ENCODE results near the gene CUTC.

CUTC gene

DNA sequence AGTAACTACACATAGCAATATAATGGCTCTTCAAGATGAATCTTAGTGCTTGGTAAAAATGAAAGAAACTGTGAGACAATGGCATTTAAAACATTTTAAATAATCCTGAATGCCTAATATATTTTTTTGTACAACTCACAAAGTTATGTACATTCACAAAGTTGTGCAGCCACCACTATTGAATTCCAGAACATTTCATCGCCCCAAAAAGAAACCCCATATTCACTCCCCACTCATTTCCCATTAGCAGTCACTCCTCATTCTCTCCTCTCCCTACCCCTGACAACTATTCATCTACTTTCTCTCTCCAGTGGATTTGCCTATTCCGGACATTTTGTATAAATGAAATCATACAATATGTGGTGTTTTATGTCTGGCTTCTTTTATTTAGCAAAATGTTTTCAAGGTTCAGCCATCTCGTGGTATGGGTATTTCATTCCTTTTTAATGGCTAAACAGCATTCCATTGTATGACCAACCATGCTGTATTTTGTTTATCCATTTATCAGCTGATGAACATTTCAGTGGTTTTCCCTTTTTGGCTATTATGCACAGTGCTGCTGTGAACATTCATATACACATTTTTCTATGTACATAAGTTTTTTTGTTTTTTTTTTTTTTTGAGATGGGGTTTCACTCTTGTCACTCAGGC is 38.0 kb upstream of the CUTC start:
- H2BK5ac ChIP-seq (ENCODE audit: low read length) = no peak overlapping the region
- H3K79me1 ChIP-seq (ENCODE audit: low read depth, low read length) = no peaks in the 10 kb centered on the region
- no CpG with 5 or more reads among the region's 3 CpGs for WGBS, 2 donors (ENCODE audit: extremely low coverage in 2 of 2, insufficient read length in 2 of 2, insufficient replicate concordance in 1 of 2)
- H2AK5ac ChIP-seq (ENCODE audit: low read depth, low read length) = no peak overlapping the region
- no peak overlapping the region for H2BK15ac ChIP-seq (ENCODE audit: low read length)
- no peak overlapping the region for H4K91ac ChIP-seq (ENCODE audit: low read depth, low read length, poor library complexity)
- no peak overlapping the region for H4K8ac ChIP-seq (ENCODE audit: low read depth, low read length)
- H3K36me3 ChIP-seq (replicated peaks in 1 of 2; ENCODE audit: control insufficient read depth in 2 of 2, insufficient read depth in 2 of 2, low read length in 2 of 2) = peaks cover 9 to 70% of the 10 kb centered on the region in 2 donors
- no peak overlapping the region for H2AFZ ChIP-seq (ENCODE audit: low read length)
- no peak overlapping the region for H3K4me2 ChIP-seq (ENCODE audit: insufficient read depth, low read length, poor library complexity, severe bottlenecking)
- no peaks in the 10 kb centered on the region for H3K4me1 ChIP-seq (ENCODE audit: control insufficient read depth in 2 of 2, insufficient read depth in 1 of 2, low read depth in 1 of 2, low read length in 2 of 2)
- no peak overlapping the region for H3K14ac ChIP-seq (ENCODE audit: low read length)
- H3K27me3 ChIP-seq (ENCODE audit: control insufficient read depth in 3 of 3, insufficient read depth in 3 of 3, low read depth in 1 of 3, low read length in 3 of 3) = no peaks in the 10 kb centered on the region
- no peaks in the 10 kb centered on the region for H3K9me3 ChIP-seq (replicated peaks in 1 of 2; ENCODE audit: control insufficient read depth in 2 of 2, insufficient read depth in 1 of 2, low read depth in 1 of 2, low read length in 2 of 2)
- no peak overlapping the region for H3K9ac ChIP-seq (ENCODE audit: low read depth, low read length, poor library complexity)
- H2BK120ac ChIP-seq (ENCODE audit: low read depth, low read length) = no peak overlapping the region
- no peak for DNase-seq (ENCODE audit: low spot score)
- H3K27ac ChIP-seq (replicated peaks; ENCODE audit: low read length) = no peak overlapping the region
- no peak overlapping the region for H3K23ac ChIP-seq (ENCODE audit: low read depth, low read length, poor library complexity)
- no peak overlapping the region for H3K18ac ChIP-seq (ENCODE audit: low read length)
- H3K4me3 ChIP-seq (ENCODE audit: low read length in 2 of 2) = no peak overlapping the region
- no peak overlapping the region for H2BK12ac ChIP-seq (ENCODE audit: low read length)
- H3K4ac ChIP-seq (ENCODE audit: low read length) = no peak overlapping the region

DNA sequence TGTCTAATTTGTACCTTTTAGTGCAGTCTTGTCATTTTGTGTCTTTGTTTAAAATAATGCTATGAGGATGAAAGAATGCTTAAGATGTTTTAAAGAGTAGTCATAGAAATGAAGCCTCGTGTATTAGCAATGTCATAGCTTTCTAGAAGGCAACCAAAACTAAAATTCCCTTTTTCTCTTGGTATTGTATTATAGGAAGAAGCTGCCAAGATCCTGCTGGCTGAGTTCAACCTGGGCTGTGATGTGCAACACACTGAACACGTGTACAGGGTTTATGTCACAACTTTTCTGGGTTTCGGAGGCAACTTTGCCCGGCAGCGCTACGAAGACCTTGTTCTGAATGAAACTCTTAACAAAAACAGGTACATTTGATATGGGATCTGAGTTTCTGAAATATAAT is 36.3 kb upstream of the CUTC start:
- Histone ChIP-seq H3K27ac (replicated peaks; ENCODE audit: low read length) (no peak overlapping the region), H3K4me1 (ENCODE audit: control insufficient read depth in 2 of 2, insufficient read depth in 1 of 2, low read depth in 1 of 2, low read length in 2 of 2) (no peaks in the 10 kb centered on the region), H3K4me2 (ENCODE audit: insufficient read depth, low read length, poor library complexity, severe bottlenecking) (no peak overlapping the region), H3K18ac (ENCODE audit: low read length) (no peak overlapping the region), H3K4me3 (ENCODE audit: low read length in 2 of 2) (no peak overlapping the region), H3K79me1 (ENCODE audit: low read depth, low read length) (no peaks in the 10 kb centered on the region), H3K27me3 (ENCODE audit: control insufficient read depth in 3 of 3, insufficient read depth in 3 of 3, low read depth in 1 of 3, low read length in 3 of 3) (no peaks in the 10 kb centered on the region), H2BK15ac (ENCODE audit: low read length) (no peak overlapping the region), H2AK5ac (ENCODE audit: low read depth, low read length) (no peak overlapping the region), H2BK5ac (ENCODE audit: low read length) (no peak overlapping the region), H3K23ac (ENCODE audit: low read depth, low read length, poor library complexity) (no peak overlapping the region), H3K4ac (ENCODE audit: low read length) (no peak overlapping the region), H2BK12ac (ENCODE audit: low read length) (no peak overlapping the region), H2AFZ (ENCODE audit: low read length) (no peak overlapping the region), H3K9ac (ENCODE audit: low read depth, low read length, poor library complexity) (no peak overlapping the region), H3K14ac (ENCODE audit: low read length) (no peak overlapping the region), H4K91ac (ENCODE audit: low read depth, low read length, poor library complexity) (no peak overlapping the region), H4K8ac (ENCODE audit: low read depth, low read length) (no peak overlapping the region), H3K9me3 (replicated peaks in 1 of 2; ENCODE audit: control insufficient read depth in 2 of 2, insufficient read depth in 1 of 2, low read depth in 1 of 2, low read length in 2 of 2) (no peaks in the 10 kb centered on the region), H2BK120ac (ENCODE audit: low read depth, low read length) (no peak overlapping the region), H3K36me3 (replicated peaks in 1 of 2; ENCODE audit: control insufficient read depth in 2 of 2, insufficient read depth in 2 of 2, low read length in 2 of 2) (peaks cover 14 to 71% of the 10 kb centered on the region in 2 donors)
- DNase-seq (ENCODE audit: low spot score) = no peak
- whole genome bisulfite sequencing, 2 donors (ENCODE audit: extremely low coverage in 2 of 2, insufficient read length in 2 of 2, insufficient replicate concordance in 1 of 2) = no CpG with 5 or more reads among the region's 6 CpGs

DNA sequence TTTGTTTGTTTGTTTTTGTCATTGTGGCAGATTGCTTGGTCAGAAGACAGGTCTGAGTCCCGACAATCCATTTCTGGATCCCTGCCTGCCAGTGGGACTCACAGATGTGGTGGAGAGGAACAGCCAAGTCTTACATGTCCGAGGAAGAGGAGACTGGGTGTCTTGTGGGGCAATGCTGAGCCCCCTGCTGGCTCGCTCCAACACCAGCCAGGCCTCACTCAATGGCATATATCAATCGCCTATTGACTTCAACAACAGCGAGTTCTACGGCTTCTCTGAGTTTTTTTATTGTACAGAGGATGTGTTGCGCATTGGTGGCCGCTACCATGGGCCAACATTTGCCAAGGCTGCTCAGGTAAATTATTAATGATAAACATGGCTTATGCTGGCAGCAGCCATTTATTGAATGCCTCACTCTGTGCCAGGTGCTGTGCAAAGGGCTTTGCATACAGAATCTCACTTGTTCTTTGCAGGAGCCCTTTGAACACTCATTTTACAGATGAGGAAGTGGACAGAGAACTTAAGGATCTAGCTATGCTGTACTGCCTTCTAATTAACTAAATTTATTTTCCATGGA is 33.4 kb upstream of the CUTC start:
- no peak overlapping the region for H3K23ac ChIP-seq (ENCODE audit: low read depth, low read length, poor library complexity)
- no peak overlapping the region for H2BK12ac ChIP-seq (ENCODE audit: low read length)
- H2BK120ac ChIP-seq (ENCODE audit: low read depth, low read length) = no peak overlapping the region
- no CpG with 5 or more reads among the region's 8 CpGs for WGBS, 2 donors (ENCODE audit: extremely low coverage in 2 of 2, insufficient read length in 2 of 2, insufficient replicate concordance in 1 of 2)
- no peak overlapping the region for H2BK15ac ChIP-seq (ENCODE audit: low read length)
- H4K8ac ChIP-seq (ENCODE audit: low read depth, low read length) = no peak overlapping the region
- H3K18ac ChIP-seq (ENCODE audit: low read length) = no peak overlapping the region
- no peaks in the 10 kb centered on the region for H3K9me3 ChIP-seq (replicated peaks in 1 of 2; ENCODE audit: control insufficient read depth in 2 of 2, insufficient read depth in 1 of 2, low read depth in 1 of 2, low read length in 2 of 2)
- no peak overlapping the region for H3K14ac ChIP-seq (ENCODE audit: low read length)
- H3K4me3 ChIP-seq (ENCODE audit: low read length in 2 of 2) = no peak overlapping the region
- no peak overlapping the region for H2AFZ ChIP-seq (ENCODE audit: low read length)
- H3K4ac ChIP-seq (ENCODE audit: low read length) = no peak overlapping the region
- H3K27me3 ChIP-seq (ENCODE audit: control insufficient read depth in 3 of 3, insufficient read depth in 3 of 3, low read depth in 1 of 3, low read length in 3 of 3) = no peaks in the 10 kb centered on the region
- H2AK5ac ChIP-seq (ENCODE audit: low read depth, low read length) = no peak overlapping the region
- DNase-seq (ENCODE audit: low spot score) = no peak
- no peak overlapping the region for H4K91ac ChIP-seq (ENCODE audit: low read depth, low read length, poor library complexity)
- no peak overlapping the region for H3K9ac ChIP-seq (ENCODE audit: low read depth, low read length, poor library complexity)
- H3K4me1 ChIP-seq (ENCODE audit: control insufficient read depth in 2 of 2, insufficient read depth in 1 of 2, low read depth in 1 of 2, low read length in 2 of 2) = no peaks in the 10 kb centered on the region
- no peak overlapping the region for H2BK5ac ChIP-seq (ENCODE audit: low read length)
- no peak overlapping the region for H3K4me2 ChIP-seq (ENCODE audit: insufficient read depth, low read length, poor library complexity, severe bottlenecking)
- no peaks in the 10 kb centered on the region for H3K79me1 ChIP-seq (ENCODE audit: low read depth, low read length)
- peaks cover 16 to 66% of the 10 kb centered on the region in 2 donors for H3K36me3 ChIP-seq (replicated peaks in 1 of 2; ENCODE audit: control insufficient read depth in 2 of 2, insufficient read depth in 2 of 2, low read length in 2 of 2)
- H3K27ac ChIP-seq (replicated peaks; ENCODE audit: low read length) = no peak overlapping the region

DNA sequence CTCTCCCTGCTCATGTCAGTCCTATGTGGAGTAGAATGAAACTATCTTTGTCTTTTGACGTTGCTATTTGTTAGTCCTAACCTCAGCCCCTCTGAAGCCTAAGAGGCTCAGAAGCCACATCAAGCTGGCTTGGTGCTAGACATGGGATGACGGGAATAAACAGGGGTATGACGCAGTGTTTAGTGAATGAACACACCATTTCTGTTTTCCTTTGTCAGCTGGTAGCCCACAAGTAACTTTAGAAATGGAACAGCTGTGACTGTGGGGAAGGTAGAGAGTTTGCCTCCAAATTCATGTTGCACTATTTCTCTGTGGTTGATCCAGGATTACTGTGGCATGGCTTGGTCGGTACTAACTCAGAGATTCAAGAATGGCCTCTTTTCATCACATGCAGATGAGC is 31.4 kb upstream of the CUTC start:
- Histone ChIP-seq H3K4me1 (ENCODE audit: control insufficient read depth in 2 of 2, insufficient read depth in 1 of 2, low read depth in 1 of 2, low read length in 2 of 2) (no peaks in the 10 kb centered on the region), H3K18ac (ENCODE audit: low read length) (no peak overlapping the region), H2BK5ac (ENCODE audit: low read length) (no peak overlapping the region), H4K91ac (ENCODE audit: low read depth, low read length, poor library complexity) (no peak overlapping the region), H2BK12ac (ENCODE audit: low read length) (no peak overlapping the region), H2BK15ac (ENCODE audit: low read length) (no peak overlapping the region), H3K36me3 (replicated peaks in 1 of 2; ENCODE audit: control insufficient read depth in 2 of 2, insufficient read depth in 2 of 2, low read length in 2 of 2) (peaks cover 18 to 86% of the 10 kb centered on the region in 2 donors), H2AK5ac (ENCODE audit: low read depth, low read length) (no peak overlapping the region), H3K9ac (ENCODE audit: low read depth, low read length, poor library complexity) (no peak overlapping the region), H2AFZ (ENCODE audit: low read length) (no peak overlapping the region), H3K14ac (ENCODE audit: low read length) (no peak overlapping the region), H3K27ac (replicated peaks; ENCODE audit: low read length) (no peak overlapping the region), H3K79me1 (ENCODE audit: low read depth, low read length) (peaks cover 2% of the 10 kb centered on the region), H3K23ac (ENCODE audit: low read depth, low read length, poor library complexity) (no peak overlapping the region), H2BK120ac (ENCODE audit: low read depth, low read length) (no peak overlapping the region), H3K27me3 (ENCODE audit: control insufficient read depth in 3 of 3, insufficient read depth in 3 of 3, low read depth in 1 of 3, low read length in 3 of 3) (no peaks in the 10 kb centered on the region), H3K4me3 (ENCODE audit: low read length in 2 of 2) (no peak overlapping the region), H3K4me2 (ENCODE audit: insufficient read depth, low read length, poor library complexity, severe bottlenecking) (no peak overlapping the region), H3K4ac (ENCODE audit: low read length) (no peak overlapping the region), H3K9me3 (replicated peaks in 1 of 2; ENCODE audit: control insufficient read depth in 2 of 2, insufficient read depth in 1 of 2, low read depth in 1 of 2, low read length in 2 of 2) (no peaks in the 10 kb centered on the region), H4K8ac (ENCODE audit: low read depth, low read length) (no peak overlapping the region)
- DNase-seq (ENCODE audit: low spot score) = no peak
- WGBS, 2 donors (ENCODE audit: extremely low coverage in 2 of 2, insufficient read length in 2 of 2, insufficient replicate concordance in 1 of 2) = no CpG with 5 or more reads among the region's 4 CpGs
